Spleen (tissue), 11 donors: ENCODE data around the gene ARHGEF10L. TPM values are rescaled to one million over a fixed set of nuclear protein-coding genes. Genes with fewer than 3 reads are reported as not detected.
"Not testable (repeated sequence)": the region's sequence is repeated elsewhere in the genome, so short reads cannot be mapped to it uniquely, and the experiment has no call there.

Source experiments
- DNase-seq: peaks from one replicate; pipeline ENCODE4 v3.0.0-alpha.2; 2020
- H3K27ac ChIP-seq, 8 donors: fragments of 200-600 bp; sonication (generic) in 7 of 8; 1 replicate in 4 of 8; 2 replicates in 4 of 8; pipeline versions ENCODE4 v1.5.0 to v1.8.0; 2016 to 2021; ENCODE audit warnings: inconsistent platforms in 4 of 8, mild to moderate bottlenecking in 4 of 8, moderate library complexity in 1 of 8
- H3K27me3 ChIP-seq, 7 donors: fragments of 200-600 bp; sonication (generic) in 6 of 7; replicated peaks in 1 of 7; 1 replicate in 4 of 7; 2 replicates in 3 of 7; pipeline versions ENCODE4 v1.5.0 to v1.8.0; 2016 to 2021; ENCODE audit warnings: inconsistent platforms in 3 of 7, mild to moderate bottlenecking in 1 of 7
- H3K36me3 ChIP-seq, 6 donors: fragments of 200-600 bp; sonication (generic) in 5 of 6; 1 replicate in 4 of 6; 2 replicates in 2 of 6; pipeline versions ENCODE4 v1.5.0 to v1.8.0; 2016 to 2021; ENCODE audit warnings: inconsistent platforms in 2 of 6
- H3K4me1 ChIP-seq, 6 donors: fragments of 200-600 bp; sonication (generic) in 5 of 6; 1 replicate in 3 of 6; 2 replicates in 3 of 6; pipeline versions ENCODE4 v1.5.0 to v1.8.0; 2016 to 2021; ENCODE audit warnings: inconsistent platforms in 3 of 6
- H3K4me3 ChIP-seq, 8 donors: fragments of 200-600 bp; sonication (generic) in 7 of 8; 1 replicate in 4 of 8; 2 replicates in 4 of 8; pipeline versions ENCODE4 v1.5.0 to v1.8.0; 2016 to 2021; ENCODE audit warnings: inconsistent platforms in 4 of 8, mild to moderate bottlenecking in 4 of 8, moderate library complexity in 2 of 8
- H3K9me3 ChIP-seq, 8 donors: fragments of 200-600 bp; sonication (generic) in 7 of 8; 1 replicate in 4 of 8; 2 replicates in 4 of 8; pipeline versions ENCODE4 v1.5.0 to v1.8.0; 2016 to 2021; ENCODE audit warnings: inconsistent platforms in 4 of 8
- CTCF ChIP-seq, 11 experiments: fragments of 200-600 bp in 7 of 11; fragments of 450-650 bp in 4 of 11; sonication (generic) in 4 of 11; IDR thresholded peaks in 8 of 11; conservative IDR thresholded peaks in 3 of 11; 1 replicate in 7 of 11; 2 replicates in 4 of 11; pipeline versions ENCODE4 v1.4.0 to v1.8.0; 2016 to 2021; ENCODE audit warnings: antibody characterized with exemption in 11 of 11, inconsistent platforms in 4 of 11, mild to moderate bottlenecking in 1 of 11
- POLR2A ChIP-seq, 3 donors: fragments of 450-650 bp; IDR thresholded peaks; one replicate each; pipeline ENCODE4 v1.5.1; 2017; ENCODE audit warnings: antibody characterized with exemption in 3 of 3, mild to moderate bottlenecking in 1 of 3
- POLR2AphosphoS5 ChIP-seq, 3 donors: sonication (generic); formaldehyde crosslinking; IDR thresholded peaks; one replicate each; pipeline ENCODE4 v1.5.1; 2017; ENCODE audit warnings: antibody characterized with exemption in 3 of 3
- WGBS, 5 donors: extraction: QIAGEN DNeasy Blood & Tissue Kit in 3 of 5; methylation state at CpG; one replicate each; pipeline versions ENCODE4 v1.1.5 to v1.1.7; 2013 to 2018; 5-methylcytosine and 5-hydroxymethylcytosine counted together
- intact Hi-C: fragments of 100-400 bp; cut with DNase I; formaldehyde crosslinking; loops from one replicate; pipeline ENCODE4 v1.15.0; 2023; ENCODE audit warnings: low total_unique reads
- polyA plus RNA-seq, 3 donors: library from polyadenylated mRNA; stranded (reverse); fragments of 200-250 nt; gene quantifications; one replicate each; pipeline ENCODE4 v1.2.1, GENCODE V29; 2013
- total RNA-seq, 7 donors: library from RNA; depleted of rRNA in 3 of 7; stranded (reverse); fragments of >200 nt in 3 of 7; fragmentation: NEBNext Ultra II Directional in 4 of 7; extraction: Animal tissue kit (Norgen Biotek cat#: 25700) in 4 of 7; gene quantifications; one replicate each; pipeline versions ENCODE4 v1.1.0 to v1.2.1, GENCODE V29; 2016 to 2021
- donor health status: healthy with polysubstance abuse.
- donor health status: DM: no; HTN: no; CAD: no; lungs with moderate emphysema.
- donor health status: DM: no; HTN: no; CAD: no.
- donor health status: Bipolar disorder and iron deficiency.
- donor health status: healthy.
- donor health status: DM: no; HTN: no; CAD: no.
- donor health status: DM: yes; HTN: yes; CAD: no.

Gene ARHGEF10L
- total and polyA plus RNA-seq, 10 donors = 10.0 to 40.9 (median 21.4) TPM

GRCh38 chr1:17498214-17498613 lies 41.3 kb upstream of the ARHGEF10L start:
- no peaks in the 10 kb centered on the region for H3K9me3 ChIP-seq
- intact Hi-C loops = no loop called here
- peaks cover 0 to 9% (median 0%) of the 10 kb centered on the region in 7 donors for H3K27me3 ChIP-seq
- no peak for DNase-seq
- H3K27ac ChIP-seq = no peak overlapping the region
- TF ChIP-seq POLR2AphosphoS5 (IDR thresholded peaks at IDR 0.05) (no peak), CTCF (IDR thresholded peaks at IDR 0.05 in 8 of 11, conservative IDR thresholded peaks at IDR 0.05 in 3 of 11) (no peak), POLR2A (IDR thresholded peaks at IDR 0.05) (no peak)
- H3K36me3 ChIP-seq = no peaks in the 10 kb centered on the region
- no peak overlapping the region for H3K4me3 ChIP-seq
- WGBS, 5 donors = 45 to 75% (median 59%) methylated on average over 4 of the region's 4 CpGs
- peaks cover 0 to 10% (median 4%) of the 10 kb centered on the region in 6 donors for H3K4me1 ChIP-seq

- Histone ChIP-seq H3K9me3 (no peaks in the 10 kb centered on the region), H3K27me3 (peaks cover 0 to 9% (median 0%) of the 10 kb centered on the region in 7 donors), H3K4me3 (no peak overlapping the region), H3K27ac (no peak overlapping the region), H3K4me1 (peaks cover 0 to 10% (median 4%) of the 10 kb centered on the region in 6 donors), H3K36me3 (no peaks in the 10 kb centered on the region)
- 3 to 5% (median 4%) methylated on average over 12 of the region's 12 CpGs for whole genome bisulfite sequencing, 5 donors
- intact Hi-C loops = loop anchor here (1.0 kb wide), 1 partner anchor 105 kb away; no protein-coding TSS in a partner anchor
- peak; percentile 89 for DNase-seq
- TF ChIP-seq CTCF (IDR thresholded peaks at IDR 0.05 in 8 of 11, conservative IDR thresholded peaks at IDR 0.05 in 3 of 11) (peak; percentile 43 to 89 (median 76)), POLR2A (IDR thresholded peaks at IDR 0.05) (no peak), POLR2AphosphoS5 (IDR thresholded peaks at IDR 0.05) (peak; percentile 24 to 61 (median 25))
Measured at GRCh38 chr1:17502326-17502778, 37.1 kb upstream of the ARHGEF10L start.

GRCh38 chr1:17503146-17503545 lies 36.4 kb upstream of the ARHGEF10L start:
- no peak for TF ChIP-seq POLR2A (IDR thresholded peaks at IDR 0.05)
- no peak for TF ChIP-seq CTCF (IDR thresholded peaks at IDR 0.05 in 8 of 11, conservative IDR thresholded peaks at IDR 0.05 in 3 of 11)
- no peak for TF ChIP-seq POLR2AphosphoS5 (IDR thresholded peaks at IDR 0.05)
- Histone ChIP-seq H3K27ac (no peak overlapping the region), H3K4me1 (peaks cover 0 to 10% (median 4%) of the 10 kb centered on the region in 6 donors), H3K27me3 (peaks cover 0 to 9% (median 0%) of the 10 kb centered on the region in 7 donors), H3K4me3 (no peak overlapping the region), H3K36me3 (no peaks in the 10 kb centered on the region), H3K9me3 (no peaks in the 10 kb centered on the region)
- no peak for DNase-seq
- intact Hi-C loops = no loop called here
- WGBS, 5 donors = 67 to 95% (median 80%) methylated on average over 3 of the region's 3 CpGs

- H3K27me3 ChIP-seq, H3K27ac ChIP-seq, H3K36me3 ChIP-seq, H3K9me3 ChIP-seq, H3K4me3 ChIP-seq, DNase-seq, H3K4me1 ChIP-seq, intact Hi-C loops: not testable (repeated sequence)
- 73 to 91% (median 83%) methylated on average over 4 of the region's 4 CpGs for WGBS, 5 donors
Measured at GRCh38 chr1:17507200-17507599, 32.3 kb upstream of the ARHGEF10L start.

- no peak for DNase-seq
- Histone ChIP-seq H3K27me3 (no peaks in the 10 kb centered on the region), H3K4me3 (no peak overlapping the region), H3K4me1 (peaks cover 0 to 3% (median 0%) of the 10 kb centered on the region in 6 donors), H3K27ac (no peak overlapping the region), H3K36me3 (no peaks in the 10 kb centered on the region), H3K9me3 (no peaks in the 10 kb centered on the region)
- intact Hi-C loops = no loop called here
- no peak for TF ChIP-seq POLR2A (IDR thresholded peaks at IDR 0.05)
- peak in 1 of 11 experiments; percentile 32 for TF ChIP-seq CTCF (IDR thresholded peaks at IDR 0.05 in 8 of 11, conservative IDR thresholded peaks at IDR 0.05 in 3 of 11)
- 77 to 93% (median 85%) methylated on average over 4 to 6 of the region's 6 CpGs for WGBS, 5 donors
Measured at GRCh38 chr1:17507915-17508314, 31.6 kb upstream of the ARHGEF10L start.
